ENCODE results near the gene R3HDM2. TPM values are rescaled to one million over a fixed set of nuclear protein-coding genes. Genes with fewer than 3 reads are reported as not detected.

Gene R3HDM2
- total RNA-seq, 1 experiment from 2014 or later: 64.0 TPM

GRCh38 chr12:57459750-57460467, 29.1 kb upstream of the R3HDM2 start, which contains the start of gene GLI1:
Gene GLI1 (plus strand): TSS chr12:57459785. CDS start chr12:57463692, 3,907 bp downstream.
- Histone ChIP-seq H3K27me3 (replicated peaks; ENCODE audit: insufficient read depth, low read depth, low read length, poor library complexity) (no peaks in the 10 kb centered on the region), H3K4me3 (ENCODE audit: low read depth, low read length, poor library complexity, severe bottlenecking) (peak within 1 kb of the TSS; percentile 60), H3K4me1 (ENCODE audit: insufficient read depth, low read length, poor library complexity, severe bottlenecking) (peaks cover 43% of the 10 kb centered on the region), H3K9me3 (ENCODE audit: low read depth, low read length, poor library complexity, severe bottlenecking) (no peaks in the 10 kb centered on the region), H3K36me3 (ENCODE audit: insufficient read depth, low read length, poor library complexity, severe bottlenecking) (no peaks in the 10 kb centered on the region), H3K27ac (ENCODE audit: low read depth, low read length, poor library complexity, severe bottlenecking) (peak within 1 kb of the TSS; percentile 85)
- intact Hi-C loops (cut with micrococcal nuclease; ENCODE audit: unreplicated experiment): loop anchor here (2.0 to 5.0 kb wide), 2 partner anchors 163 to 282 kb away; no protein-coding TSS in a partner anchor
- TF ChIP-seq EZH2 (IDR thresholded peaks at IDR 0.05; ENCODE audit: borderline replicate concordance, low read depth, low read length, poor library complexity, severe bottlenecking): no peak
- no peak for TF ChIP-seq CTCF (conservative IDR thresholded peaks at IDR 0.05; ENCODE audit: low read depth, low read length)
- ChIA-PET CTCF (interaction anchor here (0.6 to 1.3 kb wide), 7 partner anchors 9 to 230 kb away, joined by 3 to 13 read pairs (median 4); partner anchors contain the start of genes B4GALNT1, DDIT3 and SHMT2), POLR2A (ENCODE audit: low non-redundant PET) (interaction anchor here (0.7 kb wide), 1 partner anchor 30 kb away, joined by 4 read pairs; no protein-coding TSS in a partner anchor)
- BruUV-seq (replicated peaks): no TSS peak
- DNase-seq (ENCODE audit: low spot score): peak; percentile 51

GRCh38 chr12:57459055-57459749, 28.4 kb upstream of the R3HDM2 start:
- POLR2A ChIA-PET (ENCODE audit: low non-redundant PET): interaction anchor here (0.5 to 0.7 kb wide), 4 partner anchors 29 to 366 kb away, joined by 3 to 8 read pairs (median 4); partner anchors contain the start of gene STAC3
- Histone ChIP-seq H3K36me3 (ENCODE audit: insufficient read depth, low read length, poor library complexity, severe bottlenecking) (no peaks in the 10 kb centered on the region), H3K27me3 (replicated peaks; ENCODE audit: insufficient read depth, low read depth, low read length, poor library complexity) (no peaks in the 10 kb centered on the region), H3K4me3 (ENCODE audit: low read depth, low read length, poor library complexity, severe bottlenecking) (peak overlapping the region; percentile 60), H3K27ac (ENCODE audit: low read depth, low read length, poor library complexity, severe bottlenecking) (peak overlapping the region; percentile 61), H3K9me3 (ENCODE audit: low read depth, low read length, poor library complexity, severe bottlenecking) (no peaks in the 10 kb centered on the region), H3K4me1 (ENCODE audit: insufficient read depth, low read length, poor library complexity, severe bottlenecking) (peaks cover 50% of the 10 kb centered on the region)
- TF ChIP-seq EZH2 (IDR thresholded peaks at IDR 0.05; ENCODE audit: borderline replicate concordance, low read depth, low read length, poor library complexity, severe bottlenecking) (no peak), CTCF (conservative IDR thresholded peaks at IDR 0.05; ENCODE audit: low read depth, low read length) (peak; percentile 96)
- CTCF ChIA-PET: interaction anchor here (0.5 to 1.3 kb wide), 20 partner anchors 9 to 394 kb away, joined by 3 to 13 read pairs (median 4); partner anchors contain the start of genes B4GALNT1, DDIT3 and SHMT2
- intact Hi-C loops (cut with micrococcal nuclease; ENCODE audit: unreplicated experiment): no loop called here
- peak; percentile 98 for DNase-seq (ENCODE audit: low spot score)
- no TSS peak for BruUV-seq (replicated peaks)

DNA sequence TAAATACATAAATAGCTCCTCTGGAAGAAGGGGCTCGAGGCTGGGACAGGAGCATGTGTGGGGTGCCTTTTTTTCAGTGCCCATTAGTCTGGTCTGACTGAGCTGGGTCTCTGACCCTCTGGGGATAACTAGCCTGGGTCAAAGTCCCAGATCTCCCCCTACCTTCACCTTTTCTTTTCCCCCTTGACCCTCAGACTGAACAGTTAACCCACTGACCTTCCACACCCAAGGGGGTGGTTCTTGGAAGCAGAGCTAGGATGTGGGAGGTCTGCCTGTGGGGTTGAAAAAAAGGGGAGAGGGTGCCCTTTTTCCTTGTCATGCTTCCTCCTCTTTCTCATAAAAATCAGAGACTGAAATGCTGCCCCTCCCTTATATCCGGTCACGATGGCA, 27.8 kb upstream of the R3HDM2 start:
- intact Hi-C loops (cut with micrococcal nuclease; ENCODE audit: unreplicated experiment): no loop called here

More for the DNA sequence above, 27.8 kb upstream of the R3HDM2 start:
- H3K27ac ChIP-seq (ENCODE audit: low read depth, low read length, poor library complexity, severe bottlenecking): peak overlapping the region; percentile 61
- H3K36me3 ChIP-seq (ENCODE audit: insufficient read depth, low read length, poor library complexity, severe bottlenecking): no peaks in the 10 kb centered on the region
- no peaks in the 10 kb centered on the region for H3K9me3 ChIP-seq (ENCODE audit: low read depth, low read length, poor library complexity, severe bottlenecking)
- TSS peak; percentile 84 for BruUV-seq (replicated peaks)
- no peak for DNase-seq (ENCODE audit: low spot score)
- POLR2A ChIA-PET (ENCODE audit: low non-redundant PET): interaction anchor here (0.5 to 0.6 kb wide), 3 partner anchors 136 to 365 kb away, joined by 3 to 8 read pairs (median 3); partner anchors contain the start of gene STAC3
- CTCF ChIA-PET: interaction anchor here (0.5 to 1.3 kb wide), 17 partner anchors 18 to 394 kb away, joined by 3 to 13 read pairs (median 4); partner anchors contain the start of genes DDIT3 and SHMT2
- H3K4me1 ChIP-seq (ENCODE audit: insufficient read depth, low read length, poor library complexity, severe bottlenecking): peaks cover 50% of the 10 kb centered on the region
- no peaks in the 10 kb centered on the region for H3K27me3 ChIP-seq (replicated peaks; ENCODE audit: insufficient read depth, low read depth, low read length, poor library complexity)
- TF ChIP-seq CTCF (conservative IDR thresholded peaks at IDR 0.05; ENCODE audit: low read depth, low read length): no peak
- TF ChIP-seq EZH2 (IDR thresholded peaks at IDR 0.05; ENCODE audit: borderline replicate concordance, low read depth, low read length, poor library complexity, severe bottlenecking): no peak
- peak overlapping the region; percentile 60 for H3K4me3 ChIP-seq (ENCODE audit: low read depth, low read length, poor library complexity, severe bottlenecking)

Data from A673 (cell line).